CMK (cell line): ENCODE results near the gene MRGPRG.
"Not testable (repeated sequence)": the region's sequence is repeated elsewhere in the genome, so short reads cannot be mapped to it uniquely, and the experiment has no call there.

ENCODE experiments used
- DNase-seq: peaks from one replicate; pipeline ENCODE4 v3.0.0-alpha.2; 2010; ENCODE audit warnings: low read depth

MRGPRG gene, protein sequence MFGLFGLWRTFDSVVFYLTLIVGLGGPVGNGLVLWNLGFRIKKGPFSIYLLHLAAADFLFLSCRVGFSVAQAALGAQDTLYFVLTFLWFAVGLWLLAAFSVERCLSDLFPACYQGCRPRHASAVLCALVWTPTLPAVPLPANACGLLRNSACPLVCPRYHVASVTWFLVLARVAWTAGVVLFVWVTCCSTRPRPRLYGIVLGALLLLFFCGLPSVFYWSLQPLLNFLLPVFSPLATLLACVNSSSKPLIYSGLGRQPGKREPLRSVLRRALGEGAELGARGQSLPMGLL

GRCh38 chr11:3218483-3219280 lies at the start of gene MRGPRG:
Gene MRGPRG, minus strand, starts transcription at chr11:3218813. Its CDS starts 0 bp downstream, at chr11:3218813.
- no peak for DNase-seq

- DNase-seq: not testable (repeated sequence)
Measured at GRCh38 chr11:3262548-3262947, 43.9 kb upstream of the MRGPRG start.

- not testable (repeated sequence) for DNase-seq
Measured at GRCh38 chr11:3261831-3262230, 43.2 kb upstream of the MRGPRG start.

- not testable (repeated sequence) for DNase-seq
Measured at GRCh38 chr11:3257509-3257908, 38.9 kb upstream of the MRGPRG start.

DNA sequence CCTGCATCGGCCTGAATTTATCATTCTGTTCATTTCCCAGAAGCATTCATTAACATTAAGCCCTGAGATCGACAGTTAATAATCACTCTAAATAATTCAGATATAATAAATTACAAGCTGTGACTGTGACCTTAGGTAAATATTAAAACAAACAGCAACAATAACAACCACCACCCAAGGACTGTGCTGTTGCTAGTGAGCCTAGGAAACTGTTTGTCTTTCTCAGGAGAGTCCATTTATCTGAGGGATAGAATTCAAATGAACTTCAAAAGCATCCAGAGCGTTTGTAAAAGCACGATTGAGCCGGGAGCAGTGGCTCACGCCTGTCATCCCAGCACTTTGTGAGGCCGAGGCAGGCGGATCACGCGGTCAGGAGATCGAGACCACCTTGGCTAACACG lies 36.6 kb upstream of the MRGPRG start:
- DNase-seq: not testable (repeated sequence)

- DNase-seq: not testable (repeated sequence)
Measured at GRCh38 chr11:3254773-3255172, 36.2 kb upstream of the MRGPRG start.

DNA sequence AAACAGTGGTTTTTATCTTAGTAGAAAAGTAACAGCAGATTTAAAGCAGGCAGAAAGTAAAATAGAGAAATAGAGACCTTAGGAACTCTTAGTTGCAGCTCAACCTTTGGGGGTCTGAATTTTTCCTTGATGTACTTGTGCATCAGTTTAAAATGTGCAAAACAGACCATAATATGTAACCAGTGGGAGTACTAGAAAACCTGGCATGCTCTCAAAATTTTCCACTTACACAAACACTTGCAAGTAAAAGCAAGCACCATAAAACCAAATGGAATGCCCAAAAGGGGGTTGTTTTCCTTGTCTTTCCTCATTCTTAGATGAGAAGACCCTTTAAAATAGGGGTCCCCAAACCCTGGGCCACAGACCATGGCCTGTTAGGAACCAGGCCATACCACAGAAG lies 26.5 kb upstream of the MRGPRG start:
- DNase-seq: no peak

GRCh38 chr11:3243880-3244279 lies 25.3 kb upstream of the MRGPRG start:
- no peak for DNase-seq

DNA sequence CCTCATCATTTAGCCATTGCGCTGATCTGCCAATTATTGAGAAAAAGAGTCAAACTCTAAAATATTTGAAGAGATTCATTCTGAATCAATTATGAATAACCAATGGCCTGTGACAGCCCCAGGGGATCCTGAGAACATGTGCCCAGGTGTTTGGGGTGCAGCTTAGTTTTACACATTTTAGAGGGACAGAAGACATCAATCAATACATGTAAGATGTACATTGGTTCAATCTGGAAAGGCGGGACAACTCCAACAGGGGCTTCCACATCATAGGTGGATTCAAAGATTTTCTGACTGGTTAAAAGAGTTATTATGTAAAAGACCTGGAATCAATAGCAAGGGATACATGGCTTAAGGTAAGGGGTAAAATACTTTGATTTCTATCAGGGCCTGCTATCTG lies 18.5 kb upstream of the MRGPRG start:
- no peak for DNase-seq

DNA sequence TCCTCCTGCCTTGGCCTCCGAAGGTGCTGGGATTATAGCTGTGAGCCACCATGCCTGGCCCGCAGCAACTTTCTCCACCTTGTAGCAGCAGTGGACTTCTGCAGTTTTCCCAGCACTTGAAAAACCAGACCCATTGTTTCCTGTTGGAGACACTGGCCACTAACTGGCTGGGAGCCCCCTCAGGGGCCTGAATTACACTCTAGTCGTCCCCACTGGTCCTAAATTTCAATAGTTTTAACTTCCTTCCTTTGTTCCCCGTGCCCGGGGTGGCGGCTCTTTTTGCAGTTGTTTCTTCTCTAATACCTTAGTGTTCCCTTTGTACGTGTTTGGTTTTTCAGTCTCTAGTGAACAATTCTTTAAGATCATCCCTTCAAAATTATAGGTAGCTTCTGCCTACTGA lies 16.2 kb upstream of the MRGPRG start:
- no peak for DNase-seq

DNA sequence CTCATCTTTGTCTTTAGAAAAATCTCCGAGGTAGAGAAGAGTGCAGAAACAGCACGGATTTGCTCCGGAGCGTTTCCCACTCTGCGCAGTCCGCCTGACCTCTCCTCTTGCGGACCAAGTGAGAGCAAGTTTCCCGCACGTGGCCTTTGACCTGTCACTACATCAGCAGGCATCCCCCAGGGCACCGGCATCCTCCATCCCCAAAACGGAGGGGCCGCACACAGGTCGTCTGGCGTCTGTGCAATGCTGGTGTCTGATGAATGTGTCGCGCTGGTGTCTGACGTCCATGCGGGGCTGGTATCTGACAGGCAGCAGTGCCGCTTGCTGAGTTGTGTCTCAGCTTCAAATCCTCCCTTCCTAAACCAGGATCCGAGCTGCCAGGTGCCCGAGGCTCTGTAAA lies 14.3 kb upstream of the MRGPRG start:
- DNase-seq: no peak

- no peak for DNase-seq
Measured at GRCh38 chr11:3231851-3232744, 13.5 kb upstream of the MRGPRG start, which contains the start of gene MRGPRE. Gene MRGPRE, minus strand, starts transcription at chr11:3232417. Its CDS starts 3,618 bp downstream, at chr11:3228799.

DNA sequence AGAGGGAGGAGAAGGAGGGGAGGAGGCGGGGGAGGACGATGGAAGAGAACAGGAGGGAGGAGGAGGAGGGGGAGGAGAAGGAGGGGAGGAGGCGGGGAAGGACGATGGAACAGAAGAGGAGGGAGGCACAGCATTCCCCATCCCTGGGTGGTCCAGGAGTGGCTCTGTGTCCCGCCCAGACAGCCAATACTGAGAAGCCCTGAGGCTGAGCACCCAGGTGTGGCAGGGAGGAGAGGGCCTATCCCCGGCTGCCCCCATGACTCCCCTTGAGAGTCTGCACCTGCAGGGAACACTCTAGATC lies 12.9 kb upstream of the MRGPRG start:
- DNase-seq: no peak

DNA sequence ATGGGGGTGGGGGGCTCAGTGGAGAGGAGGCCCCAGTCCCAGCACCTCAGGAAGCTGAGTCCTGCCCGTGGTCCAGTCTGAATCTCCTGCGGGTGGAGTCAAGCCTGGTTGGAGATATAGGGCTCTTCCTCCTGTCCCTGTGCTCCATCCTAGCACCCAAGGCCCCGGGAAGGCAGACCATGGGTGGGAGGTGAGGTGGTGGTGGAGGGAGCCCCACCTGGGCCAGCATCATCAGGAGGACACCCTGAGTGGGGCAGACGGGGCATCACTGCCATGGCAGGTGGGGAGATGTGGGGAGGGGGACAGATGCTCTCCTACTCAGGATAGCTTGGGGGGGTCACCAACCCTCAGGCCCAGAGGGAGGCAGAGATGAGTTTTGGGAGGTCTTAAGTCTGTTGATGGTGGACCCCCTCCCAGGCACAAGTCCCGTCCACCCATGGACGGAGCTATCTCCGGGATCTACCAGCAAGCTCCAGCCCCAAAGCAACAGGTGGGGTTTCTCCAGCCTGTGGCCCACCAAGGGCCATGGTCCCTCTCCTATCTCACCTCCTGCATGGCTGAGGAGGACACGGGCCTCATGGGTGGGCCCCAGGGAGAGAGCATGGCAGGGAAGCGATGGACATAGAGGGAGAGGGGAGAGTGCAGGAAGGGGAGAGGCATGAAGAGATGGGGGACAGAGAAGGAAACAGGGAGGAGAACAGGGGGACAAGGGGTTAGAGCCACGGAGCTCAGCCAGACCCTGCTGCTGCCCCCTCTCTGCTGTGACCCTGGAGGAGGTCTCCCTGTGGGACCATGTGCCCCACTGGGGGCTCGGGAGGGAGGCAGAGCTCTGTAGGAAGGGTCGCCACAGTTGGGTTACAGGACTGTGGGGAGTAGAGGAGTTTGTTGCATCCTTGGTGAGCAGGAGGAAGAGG lies 12.3 kb upstream of the MRGPRG start:
- DNase-seq: no peak

- no peak for DNase-seq
Measured at GRCh38 chr11:3229673-3230630, 11.3 kb upstream of the MRGPRG start.

- no peak for DNase-seq
Measured at GRCh38 chr11:3228445-3228829, 9.8 kb upstream of the MRGPRG start.

DNA sequence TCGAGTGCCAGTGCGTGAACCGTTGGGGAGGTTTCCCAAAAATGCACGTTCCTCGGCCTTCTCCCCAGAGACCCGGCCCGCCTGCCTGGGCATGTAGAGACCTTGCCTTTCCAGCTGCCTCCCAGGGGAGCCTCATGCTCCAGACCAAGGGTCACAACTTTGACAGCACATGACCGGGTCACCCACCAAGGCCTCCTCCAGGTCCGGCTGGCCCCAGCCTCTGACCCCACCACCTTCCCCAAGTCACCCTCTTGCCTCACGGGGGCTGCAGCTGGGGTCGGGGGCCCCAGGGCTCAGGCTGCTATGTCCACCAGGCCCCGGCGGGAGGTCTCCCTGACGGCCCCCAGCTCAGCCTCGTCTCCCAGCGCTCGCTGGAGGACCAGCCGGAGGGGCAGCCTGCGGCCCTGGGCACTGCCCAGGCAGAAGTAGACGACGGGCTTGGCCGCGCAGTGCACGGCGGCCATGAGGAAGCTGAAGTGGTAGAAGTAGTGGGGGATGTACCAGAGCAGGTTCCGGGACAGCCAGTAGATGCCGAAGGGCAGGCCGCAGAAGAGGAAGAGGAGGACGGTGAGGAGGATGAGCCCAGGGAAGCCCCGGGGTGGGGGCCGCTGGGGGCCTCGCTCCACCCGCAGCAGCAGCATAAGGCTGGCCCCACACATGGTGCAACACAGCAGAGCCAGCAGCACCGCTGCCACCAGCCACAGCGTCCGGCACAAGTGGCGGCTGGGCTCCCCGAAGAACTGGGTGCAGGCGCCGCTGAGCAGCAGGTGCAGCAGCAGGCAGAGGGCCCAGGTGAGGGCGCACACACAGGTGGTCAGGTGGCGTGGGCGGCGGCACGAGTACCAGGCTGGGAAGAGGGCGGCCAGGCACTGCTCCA lies 9.2 kb upstream of the MRGPRG start:
- DNase-seq: no peak

DNA sequence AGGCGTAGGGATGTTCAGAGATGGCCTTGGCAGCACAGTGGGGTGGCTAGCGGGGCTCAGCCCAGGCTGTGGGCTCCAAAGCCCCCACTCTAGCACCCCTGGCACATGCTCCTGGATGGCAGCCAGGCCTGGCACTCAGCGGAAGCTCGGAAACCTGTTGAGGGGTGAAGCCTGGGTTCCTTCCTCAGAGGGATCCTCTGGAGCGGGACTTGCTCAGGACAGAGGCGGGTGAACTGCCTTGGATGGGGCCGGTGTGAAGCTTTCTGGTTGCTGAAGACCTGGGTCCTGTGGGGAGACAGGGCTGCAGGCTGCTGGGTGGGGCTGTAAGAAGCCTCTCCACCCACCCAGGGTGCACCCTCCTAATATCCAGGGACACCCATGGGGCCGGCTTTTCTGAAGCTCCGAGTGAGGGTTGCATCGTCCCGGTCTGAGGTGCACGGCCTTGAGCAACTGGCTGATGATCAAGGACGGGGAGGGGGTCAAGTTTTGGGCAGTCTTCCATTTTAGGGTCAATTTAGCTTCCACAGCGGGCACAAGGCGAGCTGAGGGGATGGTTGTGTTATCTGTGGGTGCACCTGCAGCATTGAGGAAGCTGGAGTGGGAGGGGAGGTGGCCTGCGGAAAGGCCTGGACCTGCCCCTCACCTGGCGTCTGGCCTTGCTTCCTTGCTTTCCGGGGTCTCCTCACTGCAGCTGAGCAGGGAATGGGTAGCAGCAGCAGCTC lies 8.4 kb upstream of the MRGPRG start:
- no peak for DNase-seq
